Sigmoid colon (tissue), 4 donors: ENCODE results near the gene CATSPERD.

Source experiments
- CTCF ChIP-seq, 4 experiments: fragments of 450-650 bp in 3 of 4; fragments of 200-600 bp in 1 of 4; IDR thresholded peaks; one replicate each; pipeline ENCODE4 v1.5.1; 2016 to 2019; ENCODE audit warnings: antibody characterized with exemption in 4 of 4, mild to moderate bottlenecking in 3 of 4, moderate library complexity in 2 of 4
- POLR2A ChIP-seq, 2 donors: fragments of 450-650 bp; IDR thresholded peaks; one replicate each; pipeline ENCODE4 v1.6.1; 2016; ENCODE audit warnings: antibody characterized with exemption in 2 of 2, mild to moderate bottlenecking in 2 of 2, moderate library complexity in 2 of 2
- POLR2AphosphoS5 ChIP-seq, 4 donors: sonication (generic); formaldehyde crosslinking; IDR thresholded peaks; one replicate each; pipeline ENCODE4 v1.6.1; 2017; ENCODE audit warnings: antibody characterized with exemption in 4 of 4

- TF ChIP-seq CTCF (IDR thresholded peaks at IDR 0.05) (no peak), POLR2A (IDR thresholded peaks at IDR 0.05) (no peak), POLR2AphosphoS5 (IDR thresholded peaks at IDR 0.05) (no peak)
Measured at GRCh38 chr19:5825178-5825577, 104.7 kb downstream of the CATSPERD start.
